Lung (tissue), 12 donors: ENCODE results near the gene SMURF1. TPM values are rescaled to one million over a fixed set of nuclear protein-coding genes. Genes with fewer than 3 reads are reported as not detected.

Source experiments
- ATAC-seq: fragments of 200-7000 bp; cut with Tn5 transposase; one replicate; pipeline ENCODE4 v1.9.1; 2020; ENCODE audit warnings: moderate number of reproducible peaks; ENCODE audit not compliant: insufficient read depth, low FRiP score
- DNase-seq, 3 donors: peaks; one replicate each; pipeline ENCODE4 v3.0.0-alpha.2; 2013 to 2017
- H3K27ac ChIP-seq, 2 donors: one replicate each; pipeline ENCODE4 v1.5.1; 2013; ENCODE audit warnings: mild to moderate bottlenecking in 2 of 2, moderate library complexity in 2 of 2, control low read depth in 1 of 2, inconsistent platforms in 1 of 2, low read depth in 1 of 2, low read length in 1 of 2
- H3K27me3 ChIP-seq, 3 donors: one replicate each; pipeline ENCODE4 v1.5.1; 2013; ENCODE audit warnings: low read length in 2 of 3; ENCODE audit not compliant: control insufficient read depth in 3 of 3, insufficient read depth in 3 of 3
- H3K36me3 ChIP-seq, 4 donors: one replicate each; pipeline ENCODE4 v1.5.1; 2013; ENCODE audit warnings: low read length in 4 of 4, mild to moderate bottlenecking in 1 of 4, moderate library complexity in 1 of 4; ENCODE audit not compliant: control insufficient read depth in 4 of 4, insufficient read depth in 4 of 4
- H3K4me1 ChIP-seq, 5 donors: one replicate each; pipeline ENCODE4 v1.5.1; 2013; ENCODE audit warnings: low read length in 5 of 5, mild to moderate bottlenecking in 2 of 5, moderate library complexity in 1 of 5; ENCODE audit not compliant: control insufficient read depth in 5 of 5, insufficient read depth in 5 of 5
- H3K4me3 ChIP-seq: one replicate; pipeline ENCODE4 v1.5.1; 2013; ENCODE audit warnings: mild to moderate bottlenecking, control low read depth, moderate library complexity
- H3K9ac ChIP-seq, 2 donors: one replicate each; pipeline ENCODE4 v1.5.1; 2013; ENCODE audit warnings: low read length in 2 of 2, control low read depth in 1 of 2; ENCODE audit not compliant: insufficient read depth in 1 of 2
- H3K9me3 ChIP-seq, 4 donors: one replicate each; pipeline ENCODE4 v1.5.1; 2013; ENCODE audit warnings: low read length in 3 of 4, mild to moderate bottlenecking in 1 of 4, moderate library complexity in 1 of 4; ENCODE audit not compliant: control insufficient read depth in 4 of 4, insufficient read depth in 3 of 4
- CTCF ChIP-seq: IDR thresholded peaks from 2 replicates; pipeline ENCODE4 v1.5.1; 2012; ENCODE audit warnings: mild to moderate bottlenecking; ENCODE audit errors: control extremely low read depth, extremely low read depth
- WGBS, 2 donors: extraction: QIAGEN DNeasy Blood & Tissue Kit; methylation state at CpG; one replicate each; pipeline ENCODE4 v1.1.7; 2013; 5-methylcytosine and 5-hydroxymethylcytosine counted together
- polyA plus RNA-seq, 2 donors: library from polyadenylated mRNA; stranded (reverse); fragments of 200-250 nt; gene quantifications; one replicate each; pipeline ENCODE4 v1.2.1, GENCODE V29; 2013
- total RNA-seq, 2 donors: library from RNA; depleted of rRNA in 1 of 2; stranded (reverse); fragments of >200 nt in 1 of 2; gene quantifications; one replicate each; pipeline ENCODE4 v1.2.1, GENCODE V29; 2014 to 2021
- donor health status: control.
- donor health status: control.
- donor health status: Bipolar disorder and iron deficiency.
- donor health status: healthy.
- donor health status: DM: yes; HTN: yes; CAD: no.

The SMURF1 gene
- total and polyA plus RNA-seq, 4 donors, result 9.0 to 36.4 (median 21.5) TPM

GRCh38 chr7:98998821-98999725, 144.8 kb downstream of the SMURF1 start:
- 84 to 94% methylated on average over 10 of the region's 10 CpGs for WGBS, 2 donors

GRCh38 chr7:98997846-98998245, 146.1 kb downstream of the SMURF1 start:
- Histone ChIP-seq H3K27ac (no peak overlapping the region), H3K4me3 (no peak overlapping the region), H3K9me3 (no peaks in the 10 kb centered on the region), H3K4me1 (peaks cover 0 to 7% (median 0%) of the 10 kb centered on the region in 5 donors), H3K36me3 (peaks cover 23 to 58% (median 44%) of the 10 kb centered on the region in 4 donors), H3K9ac (no peak overlapping the region), H3K27me3 (no peaks in the 10 kb centered on the region)
- no peak for TF ChIP-seq CTCF
- no peak for DNase-seq
- 76 to 88% methylated on average over 3 of the region's 3 CpGs for WGBS, 2 donors
- ATAC-seq, result no peak

More at GRCh38 chr7:98998821-98999725, 144.8 kb downstream of the SMURF1 start:
- H3K27me3 ChIP-seq, result no peaks in the 10 kb centered on the region
- DNase-seq (no peak), ATAC-seq (no peak)
- peaks cover 0 to 7% (median 0%) of the 10 kb centered on the region in 5 donors for H3K4me1 ChIP-seq
- no peak overlapping the region for H3K4me3 ChIP-seq
- H3K36me3 ChIP-seq, result peaks cover 25 to 52% (median 39%) of the 10 kb centered on the region in 4 donors
- H3K9me3 ChIP-seq, result no peaks in the 10 kb centered on the region
- TF ChIP-seq CTCF, result no peak
- no peak overlapping the region for H3K9ac ChIP-seq
- no peak overlapping the region for H3K27ac ChIP-seq

- H3K4me3 ChIP-seq, result no peak overlapping the region
- no peaks in the 10 kb centered on the region for H3K27me3 ChIP-seq
- ATAC-seq (no peak), DNase-seq (no peak)
- no peaks in the 10 kb centered on the region for H3K4me1 ChIP-seq
- H3K27ac ChIP-seq, result no peak overlapping the region
- peaks cover 30 to 62% (median 51%) of the 10 kb centered on the region in 4 donors for H3K36me3 ChIP-seq
- 91 to 93% methylated on average over 15 of the region's 15 CpGs for WGBS, 2 donors
- H3K9ac ChIP-seq, result no peak overlapping the region
- no peaks in the 10 kb centered on the region for H3K9me3 ChIP-seq
- no peak for TF ChIP-seq CTCF
Measured at GRCh38 chr7:98996150-98996552, 147.8 kb downstream of the SMURF1 start.
